NCI-H2107 treated with DMSO at 0.1 percent for 48 hours (cell line): ENCODE results near the gene TRIO.
"Not testable (repeated sequence)": the region's sequence is repeated elsewhere in the genome, so short reads cannot be mapped to it uniquely, and the experiment has no call there.

Experiments
- DNase-seq: peaks from one replicate; lab custom pipeline; 2025; ENCODE audit not compliant: unreplicated experiment; lab: John Stamatoyannopoulos, UW

TRIO gene

GRCh38 chr5:14424011-14424685 lies 281.0 kb downstream of the TRIO start:
- DNase-seq, result no peak

GRCh38 chr5:14425559-14425958 lies 282.4 kb downstream of the TRIO start:
- DNase-seq, result no peak

- no peak for DNase-seq
These were observed 283.4 kb downstream of the TRIO start for GRCh38 chr5:14426521-14426920.

- peak; percentile 42 for DNase-seq
These were observed 285.4 kb downstream of the TRIO start for GRCh38 chr5:14428302-14429081.

- DNase-seq, result no peak
These were observed 286.2 kb downstream of the TRIO start for GRCh38 chr5:14429101-14430050.

- DNase-seq, result no peak
These were observed 288.4 kb downstream of the TRIO start for GRCh38 chr5:14431534-14431933.

GRCh38 chr5:14432931-14433589 lies 289.9 kb downstream of the TRIO start:
- DNase-seq, result peak; percentile 78

- no peak for DNase-seq
These were observed 292.3 kb downstream of the TRIO start for GRCh38 chr5:14435481-14435880.

GRCh38 chr5:14436122-14436521 lies 293.0 kb downstream of the TRIO start:
- DNase-seq, result not testable (repeated sequence)

GRCh38 chr5:14436801-14437542 lies 293.8 kb downstream of the TRIO start:
- DNase-seq, result no peak

- DNase-seq, result no peak
These were observed 295.1 kb downstream of the TRIO start for GRCh38 chr5:14438195-14438606.

- DNase-seq, result no peak
These were observed 296.1 kb downstream of the TRIO start for GRCh38 chr5:14439087-14439871.

- DNase-seq, result no peak
These were observed 297.1 kb downstream of the TRIO start for GRCh38 chr5:14440223-14440581.

- DNase-seq, result peak; percentile 43
These were observed 297.7 kb downstream of the TRIO start for GRCh38 chr5:14440582-14441431.

GRCh38 chr5:14441641-14442040 lies 298.5 kb downstream of the TRIO start:
- no peak for DNase-seq

- DNase-seq, result no peak
These were observed 299.4 kb downstream of the TRIO start for GRCh38 chr5:14442536-14442935.

- no peak for DNase-seq
These were observed 300.5 kb downstream of the TRIO start for GRCh38 chr5:14443671-14444093.

GRCh38 chr5:14444161-14444560 lies 301.0 kb downstream of the TRIO start:
- peak; percentile 23 for DNase-seq
